ENCODE measurements around the gene TMEM266.

- TF ChIP-seq USF2 (IDR thresholded peaks at IDR 0.05; ENCODE audit: low read depth, low read length) (no peak), POLR2A (IDR thresholded peaks at IDR 0.05; ENCODE audit: low read depth, low read length) (no peak), MAFK (IDR thresholded peaks at IDR 0.05; ENCODE audit: low read depth, low read length) (peak; percentile 21; the same call in 1 of the 2 replicates), RCOR1 (IDR thresholded peaks at IDR 0.05; ENCODE audit: insufficient replicate concordance, low read length) (no peak), SMC3 (IDR thresholded peaks at IDR 0.05; ENCODE audit: low read depth, low read length) (no peak), RAD21 (IDR thresholded peaks at IDR 0.05; ENCODE audit: low read length) (no peak), MAZ (IDR thresholded peaks at IDR 0.05; ENCODE audit: borderline replicate concordance, low read depth, low read length) (no peak), BHLHE40 (IDR thresholded peaks at IDR 0.05; ENCODE audit: low read depth, low read length) (no peak), NFE2L2 (IDR thresholded peaks at IDR 0.05; ENCODE audit: low read depth, low read length) (no peak)
- TF ChIP-seq, protein P1, sequence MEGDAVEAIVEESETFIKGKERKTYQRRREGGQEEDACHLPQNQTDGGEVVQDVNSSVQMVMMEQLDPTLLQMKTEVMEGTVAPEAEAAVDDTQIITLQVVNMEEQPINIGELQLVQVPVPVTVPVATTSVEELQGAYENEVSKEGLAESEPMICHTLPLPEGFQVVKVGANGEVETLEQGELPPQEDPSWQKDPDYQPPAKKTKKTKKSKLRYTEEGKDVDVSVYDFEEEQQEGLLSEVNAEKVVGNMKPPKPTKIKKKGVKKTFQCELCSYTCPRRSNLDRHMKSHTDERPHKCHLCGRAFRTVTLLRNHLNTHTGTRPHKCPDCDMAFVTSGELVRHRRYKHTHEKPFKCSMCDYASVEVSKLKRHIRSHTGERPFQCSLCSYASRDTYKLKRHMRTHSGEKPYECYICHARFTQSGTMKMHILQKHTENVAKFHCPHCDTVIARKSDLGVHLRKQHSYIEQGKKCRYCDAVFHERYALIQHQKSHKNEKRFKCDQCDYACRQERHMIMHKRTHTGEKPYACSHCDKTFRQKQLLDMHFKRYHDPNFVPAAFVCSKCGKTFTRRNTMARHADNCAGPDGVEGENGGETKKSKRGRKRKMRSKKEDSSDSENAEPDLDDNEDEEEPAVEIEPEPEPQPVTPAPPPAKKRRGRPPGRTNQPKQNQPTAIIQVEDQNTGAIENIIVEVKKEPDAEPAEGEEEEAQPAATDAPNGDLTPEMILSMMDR (conservative IDR thresholded peaks at IDR 0.05; ENCODE audit: low read depth, low read length) = no peak
Measured at GRCh38 chr15:76062286-76062685, 2.5 kb downstream of the TMEM266 start.
